CD1c-positive myeloid dendritic cell (primary cell): ENCODE results near the gene TMOD3.
"Not testable (repeated sequence)": the region's sequence is repeated elsewhere in the genome, so short reads cannot be mapped to it uniquely, and the experiment has no call there.

Experiments used
- DNase-seq: peaks from one replicate; pipeline ENCODE4 v3.0.0-alpha.2; 2016; ENCODE audit errors: extremely low spot score

TMOD3 gene

DNA sequence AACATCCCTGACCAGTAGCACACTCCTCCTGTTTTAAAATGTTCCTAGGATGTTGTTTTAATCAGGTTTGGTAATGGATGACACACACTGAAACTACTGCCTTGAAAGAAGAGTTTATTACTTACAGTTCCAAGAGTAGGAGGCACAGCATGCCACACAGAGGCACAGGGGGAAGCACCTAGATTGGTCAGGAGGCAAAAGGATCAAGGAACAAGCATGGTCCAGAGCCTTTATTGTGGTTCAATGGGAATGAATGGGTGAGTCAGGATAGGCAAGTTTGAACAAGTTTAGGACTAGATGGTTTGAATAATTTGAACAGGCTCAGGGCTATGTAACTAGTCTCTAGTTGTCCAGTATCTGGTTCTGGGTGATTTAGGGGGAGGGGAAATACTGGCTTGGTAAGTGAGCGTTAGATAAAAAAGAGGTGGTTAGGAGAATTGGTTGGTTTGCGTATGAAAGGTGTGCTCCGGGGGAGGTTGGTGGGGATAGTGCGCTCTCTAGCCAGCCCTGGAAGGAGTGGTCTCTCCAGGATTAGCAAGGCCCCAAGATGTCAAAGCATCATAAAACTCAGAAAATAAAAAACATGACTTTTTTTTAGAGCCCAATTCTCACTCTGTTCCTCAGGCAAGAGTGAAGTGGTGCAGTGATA lies 35.1 kb downstream of the TMOD3 start:
- DNase-seq, result no peak

DNA sequence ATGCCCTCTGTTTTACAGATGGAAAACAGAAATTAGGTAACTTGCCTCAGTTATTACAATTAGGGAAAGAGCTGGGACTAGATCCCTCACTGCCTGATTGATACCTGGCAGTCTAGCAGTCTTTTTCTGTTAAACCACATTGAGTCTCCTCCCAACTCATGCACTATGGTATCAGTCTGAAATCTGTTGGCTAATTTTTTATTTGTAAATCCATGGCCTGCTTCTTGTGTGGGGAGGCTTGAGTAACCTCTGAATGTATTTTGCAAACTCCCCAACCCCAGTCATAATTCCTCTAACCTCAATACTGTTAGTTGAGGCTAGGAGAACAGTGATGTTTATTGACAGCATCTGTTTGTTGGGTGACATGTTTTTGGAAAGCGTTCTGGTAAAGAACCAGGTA lies 35.9 kb downstream of the TMOD3 start:
- DNase-seq, result no peak

GRCh38 chr15:51866161-51866560 lies 36.7 kb downstream of the TMOD3 start:
- no peak for DNase-seq

DNA sequence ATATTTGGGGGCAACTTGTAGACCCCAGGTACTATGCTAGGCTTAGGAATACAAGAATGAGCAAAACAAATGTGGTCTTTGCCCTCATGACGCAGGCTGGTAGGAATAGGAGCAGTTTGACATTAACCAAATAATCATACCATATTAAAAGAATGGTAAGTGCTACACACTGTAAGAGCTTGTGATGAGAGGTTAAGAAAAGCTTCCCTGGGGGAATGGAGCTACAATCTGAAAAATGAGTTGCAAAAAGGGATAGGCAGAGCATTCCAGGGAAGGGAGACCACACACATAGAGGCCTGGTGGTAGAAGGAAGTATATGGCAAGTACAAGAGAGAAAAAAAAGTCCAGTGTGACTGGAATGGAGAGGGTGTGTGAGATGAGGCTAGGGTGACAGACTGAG lies 37.3 kb downstream of the TMOD3 start:
- DNase-seq, result no peak

- no peak for DNase-seq
Observed at GRCh38 chr15:51869060-51869421, 39.6 kb downstream of the TMOD3 start.

DNA sequence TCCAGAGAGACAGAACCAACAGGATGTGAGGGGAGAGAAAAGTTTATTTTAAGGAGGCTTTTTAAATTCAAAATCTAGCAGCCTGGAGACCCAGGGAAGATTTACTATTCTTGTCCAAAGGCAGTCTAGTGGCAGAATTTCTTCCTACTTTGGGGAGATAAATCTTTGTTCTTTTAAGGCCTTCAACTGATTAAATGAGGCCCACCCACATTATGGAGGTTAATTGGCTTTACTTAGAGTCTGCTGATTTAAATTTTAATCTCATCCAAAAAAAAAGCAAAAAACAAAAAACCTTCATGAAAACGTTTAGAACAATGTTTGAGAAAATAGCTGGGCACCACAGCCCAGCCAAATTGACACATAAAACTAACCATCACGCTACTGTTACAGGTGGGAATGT lies 41.3 kb downstream of the TMOD3 start:
- DNase-seq, result no peak

GRCh38 chr15:51874751-51875644 lies 45.5 kb downstream of the TMOD3 start:
- no peak for DNase-seq

DNA sequence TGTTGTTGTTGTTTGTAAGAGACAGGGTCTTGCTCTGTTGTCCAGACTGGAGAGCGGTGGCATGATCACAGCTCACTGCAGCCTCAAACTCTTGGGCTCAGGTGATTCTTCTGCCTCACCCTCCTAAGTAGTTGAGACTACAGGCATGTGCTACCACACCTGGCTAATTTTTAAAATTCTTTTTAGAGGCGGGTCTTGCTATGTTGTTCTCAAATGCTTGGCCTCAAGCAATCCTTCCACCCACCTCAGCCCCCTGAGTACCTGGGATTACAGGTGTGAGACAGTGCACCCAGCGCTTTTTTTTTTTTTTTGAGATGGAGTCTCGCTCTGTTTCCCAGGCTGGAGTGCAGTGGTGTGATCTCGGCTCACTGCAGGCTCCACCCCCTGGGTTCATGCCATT lies 46.7 kb downstream of the TMOD3 start:
- no peak for DNase-seq

DNA sequence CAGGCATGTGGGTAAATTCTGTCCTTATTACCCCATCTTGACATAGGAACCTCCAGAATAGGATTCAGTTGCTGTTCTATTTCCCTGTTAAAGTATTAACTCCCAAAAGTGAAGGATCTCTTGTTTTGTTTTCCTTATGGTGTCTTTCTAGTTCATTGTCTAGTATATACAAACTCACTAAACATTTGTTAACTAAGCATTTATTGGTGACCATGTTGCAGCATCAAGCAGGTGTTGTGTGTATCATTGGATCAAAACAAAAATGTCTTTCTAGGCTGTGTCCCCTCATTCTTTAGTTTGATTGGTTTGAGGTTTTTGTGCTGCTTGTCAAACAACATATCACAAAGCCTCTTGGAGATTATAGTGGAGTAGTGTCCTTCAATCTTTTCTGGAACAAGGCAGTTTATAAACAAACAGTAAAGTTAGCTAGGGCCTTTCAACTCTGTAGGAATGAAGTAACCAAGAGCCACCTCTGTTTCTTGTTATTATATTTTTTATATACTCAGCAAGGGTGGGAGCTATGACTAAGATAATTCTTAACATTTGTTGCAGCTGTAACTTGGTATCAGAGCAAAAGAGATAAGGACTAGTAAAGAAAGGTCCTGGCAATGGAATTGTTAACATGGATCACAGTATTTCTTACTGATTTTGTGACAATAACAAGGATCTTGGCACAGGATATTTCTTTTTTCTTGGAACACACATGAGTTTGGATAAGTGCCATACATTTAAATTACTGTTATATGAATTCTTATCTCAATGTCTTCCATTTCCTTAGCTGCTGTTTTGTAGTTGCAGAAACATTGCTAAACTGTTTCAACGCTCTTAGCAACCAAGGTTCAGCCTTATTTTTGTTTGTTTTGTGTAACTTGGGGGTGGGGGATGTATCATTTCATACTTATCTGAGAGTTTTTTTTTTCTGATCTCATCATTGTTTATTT lies 49.3 kb downstream of the TMOD3 start:
- no peak for DNase-seq

GRCh38 chr15:51879555-51879954 lies 50.1 kb downstream of the TMOD3 start:
- DNase-seq, result no peak

DNA sequence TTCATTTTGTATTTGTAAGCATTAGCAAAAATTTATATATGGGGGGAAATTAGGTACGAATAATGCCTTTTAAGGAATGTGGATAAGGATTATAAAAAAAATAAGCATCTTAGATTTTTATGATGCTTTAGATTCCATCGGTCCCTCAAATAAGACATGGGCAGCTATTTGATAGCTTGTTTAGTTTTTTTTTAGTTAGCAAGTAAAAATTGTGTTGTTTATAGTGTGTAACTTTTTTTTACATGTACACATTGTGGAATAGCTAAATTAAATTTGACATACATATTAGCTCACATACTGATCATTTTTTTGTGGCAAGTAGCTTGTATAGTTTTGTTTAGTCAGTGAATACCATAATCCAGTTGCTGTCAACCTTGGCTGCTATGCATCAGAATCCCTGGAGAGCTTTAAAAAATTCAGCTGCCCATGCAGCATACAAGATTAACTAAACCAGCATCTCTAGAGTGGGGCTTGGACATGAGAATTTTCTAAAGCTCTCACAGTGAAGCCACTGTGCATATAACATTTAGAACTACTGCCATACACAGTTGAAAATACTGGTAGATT lies 53.9 kb downstream of the TMOD3 start:
- no peak for DNase-seq

DNA sequence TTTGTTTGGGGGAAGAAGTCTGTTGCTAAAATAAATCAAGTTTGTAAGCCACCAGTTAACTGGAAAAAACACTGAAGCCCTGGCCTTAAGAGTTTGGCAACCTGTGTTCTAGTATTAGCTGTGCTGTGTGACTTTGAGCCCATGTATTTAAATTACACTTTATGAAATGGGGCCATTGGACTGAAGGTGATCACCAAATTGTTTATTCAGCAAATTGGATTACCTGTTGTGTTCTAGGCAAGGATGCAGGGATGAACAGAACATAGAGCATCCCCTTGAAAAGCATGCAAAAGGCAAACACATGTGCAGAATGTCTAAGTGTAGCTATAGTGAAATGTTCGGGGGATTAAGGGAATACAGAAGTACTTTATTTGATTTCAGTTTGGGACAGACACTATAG lies 54.6 kb downstream of the TMOD3 start:
- DNase-seq, result no peak

GRCh38 chr15:51884517-51885236 lies 55.2 kb downstream of the TMOD3 start:
- DNase-seq, result no peak

DNA sequence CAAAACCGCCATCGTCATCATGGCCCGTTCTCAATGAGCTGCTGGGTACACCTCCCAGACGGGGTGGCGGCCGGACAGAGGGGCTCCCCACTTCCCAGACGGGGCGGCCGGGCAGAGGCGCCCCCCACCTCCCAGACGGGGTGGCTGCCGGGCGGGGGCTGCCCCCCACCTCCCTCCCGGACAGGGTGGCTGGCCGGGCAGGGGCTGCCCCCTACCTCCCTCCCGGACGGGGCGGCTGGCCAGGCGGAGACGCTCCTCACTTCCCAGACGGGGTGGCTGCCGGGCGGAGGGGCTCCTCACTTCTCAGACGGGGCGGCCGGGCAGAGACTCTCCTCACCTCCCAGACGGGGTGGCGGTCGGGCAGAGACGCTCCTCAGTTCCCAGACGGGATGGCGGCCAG lies 56.3 kb downstream of the TMOD3 start:
- not testable (repeated sequence) for DNase-seq

DNA sequence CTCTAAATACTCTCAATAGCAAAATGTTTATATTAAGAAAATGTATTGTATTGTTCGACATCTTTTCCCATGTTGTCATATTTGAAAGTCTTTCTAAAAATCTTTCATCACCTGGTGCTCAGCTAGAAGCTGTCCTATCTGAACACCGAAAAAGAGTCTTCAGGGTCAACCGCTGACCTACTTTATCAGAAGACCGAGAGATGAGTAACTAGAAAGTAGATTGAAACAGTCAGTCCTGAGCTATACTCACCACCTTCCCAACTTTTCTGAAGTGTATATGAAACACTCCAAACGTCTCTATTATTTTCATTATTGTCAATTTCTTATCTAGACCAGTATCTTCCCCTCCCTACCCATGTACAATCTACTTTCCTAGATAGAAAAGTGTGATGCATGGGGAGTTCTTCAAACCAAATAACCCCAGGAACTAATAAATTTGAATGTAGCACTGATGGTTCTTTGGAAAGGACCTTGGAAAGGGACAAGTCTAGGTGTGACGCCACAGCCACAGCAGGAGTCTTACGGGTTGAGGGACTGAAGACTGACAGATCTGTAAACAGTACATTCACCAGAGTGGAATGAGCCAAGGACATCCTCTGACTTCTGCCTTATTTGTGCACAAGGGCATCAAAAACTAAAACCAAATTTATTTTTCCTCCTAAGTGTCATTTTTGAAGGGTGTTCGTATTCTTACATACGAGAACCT lies 58.6 kb downstream of the TMOD3 start:
- no peak for DNase-seq

GRCh38 chr15:51888593-51889195 lies 59.2 kb downstream of the TMOD3 start:
- DNase-seq, result peak; percentile 42

DNA sequence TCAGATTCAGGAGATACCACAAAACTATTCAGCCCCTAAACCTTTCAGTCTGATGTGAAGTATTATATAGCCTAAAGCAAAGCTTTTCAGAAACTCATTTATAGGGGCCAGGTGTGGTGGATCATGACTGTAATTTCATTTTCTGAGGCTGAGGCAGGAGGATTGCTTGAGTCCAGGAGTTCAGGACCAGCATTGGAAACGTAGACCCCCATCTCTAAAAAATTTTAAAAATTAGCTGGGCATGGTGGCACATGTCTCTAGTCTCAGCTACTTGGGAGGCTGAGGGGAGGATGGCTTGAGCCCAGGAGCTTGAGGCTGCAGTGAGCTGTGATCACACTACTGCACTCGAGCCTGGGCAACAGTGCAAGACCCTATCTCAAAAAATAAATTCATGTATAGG lies 60.0 kb downstream of the TMOD3 start:
- no peak for DNase-seq

GRCh38 chr15:51904421-51904820 lies 75.0 kb downstream of the TMOD3 start:
- DNase-seq, result no peak

DNA sequence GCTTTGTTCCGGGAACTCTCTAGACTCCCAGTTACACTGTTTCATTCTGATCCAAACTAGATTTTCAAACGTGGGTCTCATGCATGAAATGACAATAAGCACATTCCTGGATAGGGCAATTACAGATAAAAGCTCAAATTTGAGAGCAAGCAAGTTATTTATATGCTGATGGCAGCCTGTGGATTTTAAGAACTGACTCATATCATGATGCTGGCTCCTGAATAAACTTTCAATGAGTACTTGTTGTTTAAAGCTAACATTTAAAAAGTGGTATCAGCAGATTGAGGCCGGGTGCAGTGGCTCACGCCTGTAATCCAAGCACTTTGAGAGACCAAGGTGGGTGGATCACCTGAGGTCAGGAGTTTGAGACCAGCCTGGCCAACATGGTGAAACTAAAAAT lies 75.5 kb downstream of the TMOD3 start:
- DNase-seq, result no peak

- DNase-seq, result no peak
Observed at GRCh38 chr15:51907136-51907862, 77.8 kb downstream of the TMOD3 start.
